Urothelium cell line (cell line): ENCODE data around the gene TMEM214.
A peak's percentile ranks its signal among the peaks of the same experiment; 100 is the strongest.

Experiments
- DNase-seq: peaks from one replicate; pipeline ENCODE4 v3.0.0; 2011; ENCODE audit warnings: low spot score, mixed read lengths
- FAIRE-seq: peaks from 2 replicates; lab custom pipeline; 2011; peaks lifted over from hg19 to GRCh38; lab: Jason Lieb, UNC

Gene TMEM214, protein sequence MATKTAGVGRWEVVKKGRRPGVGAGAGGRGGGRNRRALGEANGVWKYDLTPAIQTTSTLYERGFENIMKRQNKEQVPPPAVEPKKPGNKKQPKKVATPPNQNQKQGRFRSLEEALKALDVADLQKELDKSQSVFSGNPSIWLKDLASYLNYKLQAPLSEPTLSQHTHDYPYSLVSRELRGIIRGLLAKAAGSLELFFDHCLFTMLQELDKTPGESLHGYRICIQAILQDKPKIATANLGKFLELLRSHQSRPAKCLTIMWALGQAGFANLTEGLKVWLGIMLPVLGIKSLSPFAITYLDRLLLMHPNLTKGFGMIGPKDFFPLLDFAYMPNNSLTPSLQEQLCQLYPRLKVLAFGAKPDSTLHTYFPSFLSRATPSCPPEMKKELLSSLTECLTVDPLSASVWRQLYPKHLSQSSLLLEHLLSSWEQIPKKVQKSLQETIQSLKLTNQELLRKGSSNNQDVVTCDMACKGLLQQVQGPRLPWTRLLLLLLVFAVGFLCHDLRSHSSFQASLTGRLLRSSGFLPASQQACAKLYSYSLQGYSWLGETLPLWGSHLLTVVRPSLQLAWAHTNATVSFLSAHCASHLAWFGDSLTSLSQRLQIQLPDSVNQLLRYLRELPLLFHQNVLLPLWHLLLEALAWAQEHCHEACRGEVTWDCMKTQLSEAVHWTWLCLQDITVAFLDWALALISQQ

GRCh38 chr2:27032495-27033252 lies at the start of gene TMEM214:
TSS of gene TMEM214 (plus strand) at chr2:27032965. CDS start at chr2:27033016, 51 bp downstream.
- peak; percentile 37 for FAIRE-seq

GRCh38 chr2:26983746-26984145 lies 49.0 kb upstream of the TMEM214 start:
- DNase-seq = no peak
- FAIRE-seq = no peak

More at GRCh38 chr2:27032495-27033252, at the start of gene TMEM214:
- DNase-seq = peak; percentile 98

- FAIRE-seq (no peak), DNase-seq (no peak)
These were observed 47.0 kb upstream of the TMEM214 start for GRCh38 chr2:26985807-26986206.

DNA sequence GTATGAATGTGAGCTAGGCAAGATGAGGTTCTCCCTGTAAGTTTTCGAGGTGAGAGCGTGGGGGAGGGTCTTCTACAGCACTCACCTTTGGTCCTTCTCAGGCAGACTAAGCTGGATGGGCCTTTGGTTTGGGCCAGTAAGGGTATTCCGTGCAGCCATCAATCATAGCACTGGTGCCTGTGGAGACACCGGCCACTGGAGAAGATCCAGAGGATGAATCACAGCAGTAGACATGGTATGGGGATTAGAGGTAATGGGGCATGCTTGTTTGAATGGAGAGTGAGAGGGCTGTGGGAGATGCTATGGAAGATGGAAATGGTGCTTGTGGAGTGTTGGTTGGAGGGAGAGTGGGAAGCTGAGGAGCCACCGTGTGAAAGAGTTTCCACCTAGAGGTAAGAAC lies 46.2 kb upstream of the TMEM214 start:
- DNase-seq (no peak), FAIRE-seq (no peak)

GRCh38 chr2:26988058-26988860 lies 44.5 kb upstream of the TMEM214 start:
- FAIRE-seq (no peak), DNase-seq (no peak)

DNA sequence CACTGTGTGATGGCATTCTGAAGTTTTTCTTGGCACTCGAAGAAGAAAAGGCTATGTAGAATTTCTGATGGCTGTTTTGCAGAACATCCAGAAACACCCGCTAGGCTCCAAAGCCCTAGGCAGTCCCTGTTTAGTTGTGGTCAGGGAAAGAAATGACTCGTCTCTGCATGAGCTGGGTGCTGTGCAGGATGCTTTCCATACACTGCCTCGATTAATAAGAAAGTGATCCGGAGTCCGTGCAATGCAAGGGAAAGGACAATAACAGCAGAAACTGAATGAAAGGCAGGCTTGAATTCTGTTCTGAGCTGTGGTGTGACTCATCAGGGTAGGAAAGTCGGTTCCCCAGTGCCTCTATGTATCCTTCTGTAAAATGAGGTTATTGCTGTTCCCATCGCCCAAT lies 43.6 kb upstream of the TMEM214 start:
- no peak for DNase-seq
- no peak for FAIRE-seq

- DNase-seq (no peak), FAIRE-seq (no peak)
These were observed 41.0 kb upstream of the TMEM214 start for GRCh38 chr2:26991717-26992116.

- FAIRE-seq (no peak), DNase-seq (no peak)
These were observed 39.0 kb upstream of the TMEM214 start for GRCh38 chr2:26993768-26994167.

DNA sequence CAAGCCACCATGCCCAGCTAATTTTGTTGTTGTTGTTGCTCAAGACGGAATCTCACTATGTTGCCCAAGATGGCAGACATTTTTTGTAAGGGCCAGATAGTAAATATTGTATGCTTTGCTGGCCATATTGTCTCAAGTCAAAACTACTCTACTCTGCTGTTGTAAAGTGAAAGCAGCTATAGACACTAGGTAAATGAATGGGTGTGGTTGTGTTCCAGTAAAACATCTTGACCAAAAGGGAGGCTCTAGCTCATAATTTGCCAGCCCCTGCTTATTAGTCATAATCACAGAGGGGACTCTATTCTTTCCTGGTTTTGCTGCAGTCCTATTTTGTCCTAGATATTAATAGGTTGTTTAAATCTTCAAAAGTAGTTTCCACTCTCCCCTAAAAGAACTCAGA lies 37.8 kb upstream of the TMEM214 start:
- DNase-seq = no peak
- FAIRE-seq = no peak

DNA sequence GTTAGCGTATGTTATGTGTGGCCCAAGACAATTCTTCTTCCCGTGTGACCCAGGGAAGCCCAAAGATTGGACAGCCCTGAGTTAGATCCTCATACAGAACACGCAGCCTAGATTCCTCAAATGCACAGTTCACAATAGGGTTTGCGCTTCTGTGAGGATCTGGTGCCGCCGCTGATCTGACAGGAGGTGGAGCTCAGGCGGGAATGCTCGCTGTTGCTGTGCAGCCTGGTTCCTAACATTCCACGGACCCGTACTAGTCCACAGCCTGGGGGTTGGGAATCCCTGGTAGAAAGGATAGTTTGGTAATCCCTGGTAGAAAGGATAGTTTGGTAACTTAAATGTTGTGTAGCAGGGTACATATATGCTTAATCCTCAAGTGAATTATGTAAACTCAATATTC lies 35.4 kb upstream of the TMEM214 start:
- FAIRE-seq (no peak), DNase-seq (no peak)

GRCh38 chr2:26998323-26998722 lies 34.4 kb upstream of the TMEM214 start:
- FAIRE-seq = no peak

GRCh38 chr2:27000228-27000627 lies 32.5 kb upstream of the TMEM214 start:
- DNase-seq = no peak

More at GRCh38 chr2:26998323-26998722, 34.4 kb upstream of the TMEM214 start:
- no peak for DNase-seq

GRCh38 chr2:27000995-27001394 lies 31.8 kb upstream of the TMEM214 start:
- DNase-seq = no peak
- no peak for FAIRE-seq

More at GRCh38 chr2:27000228-27000627, 32.5 kb upstream of the TMEM214 start:
- no peak for FAIRE-seq

- FAIRE-seq (no peak), DNase-seq (no peak)
These were observed 30.8 kb upstream of the TMEM214 start for GRCh38 chr2:27001950-27002349.

DNA sequence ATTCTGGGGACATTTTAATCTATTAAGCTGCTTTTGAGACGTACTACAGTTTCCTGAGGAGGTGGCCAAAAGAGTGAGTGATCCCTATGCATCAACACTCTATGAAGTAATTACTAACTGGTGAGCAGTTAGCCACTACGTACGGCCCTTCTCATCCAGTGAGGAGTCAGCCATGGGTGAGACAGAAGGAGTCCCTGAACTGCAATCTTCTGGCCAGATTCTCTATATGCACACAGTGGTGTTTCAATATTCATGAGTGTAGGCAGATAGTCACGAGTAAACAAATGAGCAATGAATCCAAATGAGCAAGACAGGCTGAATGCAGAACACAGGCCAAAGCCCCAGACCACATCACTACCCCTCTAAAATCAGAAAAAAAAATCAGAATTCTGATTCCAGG lies 29.8 kb upstream of the TMEM214 start:
- DNase-seq (no peak), FAIRE-seq (no peak)

- DNase-seq (no peak), FAIRE-seq (no peak)
These were observed 28.9 kb upstream of the TMEM214 start for GRCh38 chr2:27003857-27004256.

GRCh38 chr2:27006602-27007415 lies 26.0 kb upstream of the TMEM214 start:
- no peak for FAIRE-seq
- no peak for DNase-seq

DNA sequence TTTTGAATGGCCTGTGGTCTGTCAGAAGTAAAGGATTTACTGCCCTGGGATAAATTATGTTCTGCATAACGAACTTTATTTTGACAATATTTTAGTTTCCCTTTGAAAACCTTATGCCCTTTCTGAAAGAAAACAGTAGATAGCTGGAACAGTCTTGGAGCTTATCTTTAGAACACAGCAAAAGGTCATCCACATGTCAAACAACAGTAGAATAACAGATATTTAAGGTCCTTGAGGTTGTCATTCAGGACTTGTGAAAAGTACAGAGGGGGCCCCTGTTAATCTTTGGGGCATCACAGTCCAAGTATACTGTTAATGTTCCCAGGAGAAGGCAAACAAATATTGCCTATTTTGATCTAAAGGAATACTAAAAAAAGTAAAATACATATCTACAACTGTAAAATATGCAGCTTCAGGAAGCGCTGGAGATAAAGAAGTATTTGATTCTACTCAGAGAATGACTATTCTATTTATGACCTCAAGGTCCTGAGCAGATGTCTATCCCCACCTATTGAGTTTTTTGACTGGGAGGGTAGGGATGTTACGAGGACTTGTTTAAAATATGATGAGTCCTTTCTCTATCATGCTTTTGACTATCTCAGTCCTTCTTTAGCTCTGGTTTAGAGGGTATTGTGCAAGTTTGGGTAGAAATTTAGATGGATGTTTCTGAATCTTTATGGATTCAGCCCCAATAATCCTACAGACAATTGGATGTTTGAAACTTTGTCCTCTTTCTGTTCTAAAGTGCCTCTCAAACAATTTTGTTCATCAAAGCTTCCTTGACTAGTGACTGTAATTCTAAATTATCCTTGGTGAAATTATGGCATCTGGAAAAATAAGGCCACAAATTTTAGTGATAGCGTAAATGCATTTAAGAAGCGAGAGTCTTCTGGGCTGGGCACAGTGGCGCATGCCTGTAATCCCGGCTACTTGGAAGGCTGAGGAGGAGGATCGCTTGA lies 25.1 kb upstream of the TMEM214 start:
- DNase-seq (no peak), FAIRE-seq (no peak)

DNA sequence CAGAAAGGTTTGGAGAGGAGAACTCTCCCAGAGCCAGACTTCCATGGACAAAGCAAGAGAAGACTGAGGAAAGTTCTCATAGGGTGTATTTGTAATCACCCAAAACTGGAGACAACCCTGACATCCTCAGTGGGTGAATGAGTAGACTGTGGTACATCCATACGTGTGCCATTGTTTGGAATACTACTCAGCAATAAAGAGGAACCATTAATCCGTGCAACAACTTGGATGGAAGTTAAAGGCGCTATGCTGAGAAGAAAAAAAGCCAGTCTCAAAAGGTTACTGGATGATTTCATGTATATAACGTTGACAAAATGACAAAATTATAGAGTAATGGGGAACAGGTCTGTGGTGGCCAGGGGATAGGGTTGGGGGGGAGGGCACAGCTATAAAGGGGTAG lies 24.1 kb upstream of the TMEM214 start:
- DNase-seq (no peak), FAIRE-seq (no peak)
